ENCODE results near the gene C7orf57.
"Not testable (repeated sequence)": the region's sequence is repeated elsewhere in the genome, so short reads cannot be mapped to it uniquely, and the experiment has no call there.

The C7orf57 gene

DNA sequence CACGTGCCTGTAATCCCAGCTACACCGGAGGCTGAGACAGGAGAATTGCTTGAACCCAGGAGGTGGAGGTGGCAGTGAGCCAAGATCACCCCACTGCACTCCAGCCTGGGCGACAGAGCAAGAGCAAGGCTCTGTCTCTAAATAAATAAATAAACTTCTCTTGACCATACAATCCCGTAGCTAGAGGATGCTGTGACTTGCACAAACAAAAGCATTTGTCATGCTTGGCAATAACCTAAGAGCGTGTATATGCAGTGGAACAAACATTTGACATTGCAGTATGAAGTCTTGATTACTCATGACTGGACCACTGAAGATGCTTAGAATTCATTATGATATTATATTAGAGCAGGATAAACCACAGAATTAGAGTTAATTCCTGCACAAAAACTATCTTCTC is 1.4 kb upstream of the C7orf57 start:
- no peak for DNase-seq (ENCODE audit: low read depth in 4 of 4, low spot score in 1 of 4)

DNA sequence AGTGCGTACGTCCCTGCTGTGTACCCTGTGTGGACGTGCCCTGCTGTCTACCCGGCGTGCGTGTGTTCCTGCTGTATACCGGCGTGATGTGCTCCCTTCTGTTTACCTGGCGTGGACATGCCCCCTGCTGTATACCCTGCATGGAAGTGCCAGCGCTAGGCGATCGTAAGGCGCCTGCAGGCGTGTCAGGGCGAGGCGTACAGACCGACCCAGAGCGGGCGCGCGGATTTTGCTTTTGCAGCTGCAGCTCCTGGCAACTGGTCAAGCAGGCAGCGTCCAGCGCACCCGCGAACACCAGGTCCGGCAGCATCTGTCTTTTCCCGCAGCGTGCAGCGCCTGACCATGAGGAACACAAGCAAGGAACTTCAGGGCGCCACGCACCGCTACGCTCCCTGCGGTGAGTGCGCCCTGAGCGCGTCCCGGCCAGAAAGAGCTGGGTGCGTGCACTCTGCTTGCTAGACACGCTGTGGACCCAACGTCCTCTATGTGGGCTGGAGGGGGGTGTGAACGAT is 680 bp downstream of the C7orf57 start:
- DNase-seq (ENCODE audit: low read depth in 4 of 4, low spot score in 1 of 4) = no peak

DNA sequence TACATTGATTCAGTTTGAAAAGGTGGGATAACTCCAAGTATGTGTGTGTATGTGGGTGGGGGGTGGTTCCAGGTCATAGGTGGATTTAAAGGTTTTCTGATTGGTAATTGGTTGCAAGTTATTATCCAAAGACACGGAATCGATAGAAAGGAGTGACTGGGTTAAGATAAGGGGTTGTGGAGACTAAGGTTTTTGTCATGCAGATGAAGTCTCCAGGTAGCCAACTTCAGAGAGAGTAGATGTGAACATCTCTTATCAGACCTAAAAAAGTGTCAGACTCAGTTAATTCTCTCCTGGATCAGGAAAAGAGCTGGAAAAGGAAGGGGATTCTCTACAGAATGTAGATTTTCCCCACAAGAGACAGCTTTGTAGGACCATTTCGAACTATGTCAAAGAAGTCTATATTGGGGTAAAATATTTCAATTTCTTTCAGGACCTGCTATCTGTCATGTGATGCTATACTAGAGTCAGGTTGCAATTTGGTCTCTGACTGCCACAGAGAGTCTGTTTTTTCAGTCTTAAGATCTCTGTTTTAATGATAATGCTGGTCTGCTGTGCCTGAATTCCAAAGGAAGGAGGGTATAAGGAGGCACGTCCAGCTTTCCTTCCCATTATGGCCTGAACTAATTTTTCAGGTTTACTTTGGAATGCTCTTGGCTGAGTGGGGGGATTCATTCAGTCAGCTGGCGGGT is 3.6 kb downstream of the C7orf57 start:
- no peak for DNase-seq (ENCODE audit: low read depth in 4 of 4, low spot score in 1 of 4)

DNA sequence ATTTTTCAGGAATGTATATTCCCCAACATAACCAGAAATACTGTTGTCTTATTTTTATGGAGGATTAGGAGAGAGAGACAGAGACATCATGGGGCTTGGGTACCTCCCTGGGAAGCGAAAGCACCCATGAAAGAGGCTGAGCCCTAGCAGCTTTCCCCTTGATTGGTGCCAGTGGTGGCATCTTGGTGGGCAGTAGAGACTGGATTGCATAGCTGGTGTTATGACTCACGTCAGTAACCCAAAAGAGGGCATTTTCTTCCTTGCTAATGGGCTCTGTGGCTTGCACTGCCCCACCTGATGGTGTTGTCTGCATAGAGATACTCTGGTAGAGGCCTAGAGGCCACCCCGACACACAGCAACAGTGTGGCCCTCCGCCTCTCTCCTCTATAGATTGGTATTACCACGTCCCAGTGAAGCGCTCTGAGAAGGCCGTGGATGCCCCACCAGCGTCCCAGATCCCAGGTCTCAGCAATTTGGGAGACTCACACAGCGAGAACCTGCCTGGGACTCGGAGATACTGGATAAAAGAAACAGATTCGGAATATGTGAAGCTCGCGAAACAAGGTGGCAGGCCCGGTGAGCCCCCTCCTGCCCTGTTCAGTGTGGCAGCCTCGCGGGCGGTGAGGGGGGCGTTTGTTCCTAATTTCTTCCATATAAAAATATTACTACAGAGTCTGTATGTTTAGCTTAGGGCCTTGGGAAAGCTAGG is 5.8 kb downstream of the C7orf57 start:
- DNase-seq (ENCODE audit: low read depth in 4 of 4, low spot score in 1 of 4) = no peak

DNA sequence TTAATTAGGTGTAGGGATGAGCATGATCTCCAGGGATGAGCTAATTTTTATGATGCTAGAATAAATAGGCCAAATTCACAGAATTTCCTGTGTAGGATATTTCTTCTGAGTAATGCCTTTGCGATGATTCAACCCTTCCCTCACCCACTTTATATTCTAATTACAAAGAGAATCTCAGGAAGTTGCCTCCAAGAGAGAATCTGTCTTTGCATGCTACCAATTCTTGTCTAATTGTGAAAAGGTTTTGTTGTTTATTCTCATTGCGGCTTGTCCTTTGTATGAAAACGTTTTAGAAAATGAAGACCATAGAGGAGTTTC is 6.3 kb downstream of the C7orf57 start:
- no peak for DNase-seq (ENCODE audit: low read depth in 4 of 4, low spot score in 1 of 4)

DNA sequence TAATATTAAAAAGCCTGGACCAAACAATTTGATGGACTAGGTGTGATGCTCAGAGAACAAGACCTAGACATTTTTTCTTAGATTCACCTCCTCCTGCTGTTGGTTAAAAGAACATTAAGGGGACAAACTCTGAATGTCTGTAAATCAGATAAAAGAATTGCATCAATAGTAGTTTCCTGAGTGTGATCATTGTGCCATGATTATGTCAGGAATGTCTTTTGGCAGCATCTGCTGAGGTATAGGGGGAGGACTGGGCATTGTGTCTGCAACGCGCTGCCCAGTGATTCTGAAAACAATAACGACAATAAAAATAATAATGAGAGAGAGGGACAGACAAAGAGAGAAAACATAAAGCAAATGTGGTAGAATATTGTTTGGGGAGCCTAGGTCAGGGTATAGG is 6.9 kb downstream of the C7orf57 start:
- no peak for DNase-seq (ENCODE audit: low read depth in 4 of 4, low spot score in 1 of 4)

DNA sequence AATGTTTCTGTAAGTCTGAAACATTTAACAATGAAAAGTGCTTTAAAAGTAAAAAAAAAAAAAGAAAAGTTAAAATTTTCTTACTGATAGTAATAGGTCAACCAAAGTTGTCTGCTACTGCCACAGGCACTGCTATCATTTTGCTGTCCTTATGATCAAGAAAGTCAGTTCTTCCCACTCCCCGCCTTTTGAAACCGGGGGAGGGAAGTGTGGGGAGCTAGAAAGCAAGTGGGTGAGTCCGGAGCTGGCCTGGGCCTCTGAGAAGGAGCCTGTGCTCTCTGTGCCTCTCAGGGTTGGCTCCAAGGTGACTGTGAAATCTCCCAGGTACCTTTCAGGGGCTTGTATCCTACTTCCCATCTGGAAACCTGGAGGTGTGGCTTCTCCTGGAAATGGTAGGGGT is 7.3 kb downstream of the C7orf57 start:
- DNase-seq (ENCODE audit: low read depth in 4 of 4, low spot score in 1 of 4) = no peak

DNA sequence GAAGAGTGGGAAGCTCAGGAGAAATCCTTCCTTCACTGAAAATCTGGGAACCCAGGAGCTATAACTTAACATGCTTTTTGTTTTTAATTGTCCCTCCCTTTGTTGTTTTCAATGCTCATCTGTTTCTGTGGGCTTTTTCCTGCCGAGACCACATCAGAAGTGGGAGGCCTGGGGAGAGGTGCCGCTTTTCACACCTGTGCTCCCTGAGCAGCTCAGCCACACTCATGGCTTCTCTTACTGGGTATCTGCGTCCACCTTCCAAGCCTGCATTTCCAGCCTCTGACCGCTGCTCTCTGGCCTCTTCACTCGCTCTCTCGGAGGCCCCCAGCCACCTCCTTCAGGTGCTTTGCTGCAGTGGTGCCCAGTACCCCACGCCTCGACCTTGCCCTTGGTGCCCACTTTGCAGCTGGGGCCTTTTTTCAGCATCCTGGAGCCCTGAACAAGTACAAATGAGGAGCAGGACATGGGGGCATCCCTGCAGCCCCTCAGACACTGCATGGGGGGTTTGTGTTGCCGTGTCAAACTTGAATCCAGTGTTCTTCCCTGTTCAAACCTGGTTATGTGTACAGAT is 9.9 kb downstream of the C7orf57 start:
- no peak for DNase-seq (ENCODE audit: low read depth in 4 of 4, low spot score in 1 of 4)

DNA sequence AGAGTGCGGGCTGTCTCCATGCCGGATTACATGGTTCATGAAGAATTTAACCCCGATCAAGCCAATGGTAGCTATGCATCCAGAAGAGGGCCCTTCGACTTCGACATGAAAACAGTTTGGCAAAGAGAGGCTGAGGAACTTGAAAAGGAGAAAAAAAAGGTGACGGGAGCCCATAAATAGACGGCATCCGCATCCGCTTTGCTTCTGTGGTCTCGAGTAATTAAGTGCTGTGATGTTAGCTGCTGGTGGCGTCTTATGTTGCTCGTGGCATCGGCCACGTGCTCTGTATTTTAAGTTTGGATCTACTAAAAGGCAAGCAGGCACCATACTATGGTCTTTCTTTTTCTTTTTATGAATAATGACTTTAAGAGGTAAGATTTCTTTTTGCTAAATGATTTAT is 11.1 kb downstream of the C7orf57 start:
- DNase-seq (ENCODE audit: low read depth in 4 of 4, low spot score in 1 of 4) = no peak

DNA sequence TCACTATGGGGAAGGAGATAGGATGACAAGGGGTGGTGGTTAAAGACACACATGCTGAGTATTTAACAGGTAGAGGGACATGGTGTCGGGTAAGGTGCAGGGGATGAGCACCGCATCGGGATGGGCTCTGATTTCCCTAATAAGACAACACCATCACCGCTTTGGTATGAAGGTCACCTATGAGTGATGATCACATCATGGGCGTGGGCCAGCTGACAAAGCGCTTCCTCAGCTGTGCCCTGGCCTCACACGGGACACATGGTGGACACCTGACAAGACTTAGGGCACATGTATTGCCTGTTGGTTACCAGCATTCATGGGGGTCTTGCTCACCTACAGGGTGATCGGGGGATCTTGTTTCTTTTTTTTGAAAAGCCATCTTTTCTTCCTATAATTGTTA is 12.8 kb downstream of the C7orf57 start:
- no peak for DNase-seq (ENCODE audit: low read depth in 4 of 4, low spot score in 1 of 4)

DNA sequence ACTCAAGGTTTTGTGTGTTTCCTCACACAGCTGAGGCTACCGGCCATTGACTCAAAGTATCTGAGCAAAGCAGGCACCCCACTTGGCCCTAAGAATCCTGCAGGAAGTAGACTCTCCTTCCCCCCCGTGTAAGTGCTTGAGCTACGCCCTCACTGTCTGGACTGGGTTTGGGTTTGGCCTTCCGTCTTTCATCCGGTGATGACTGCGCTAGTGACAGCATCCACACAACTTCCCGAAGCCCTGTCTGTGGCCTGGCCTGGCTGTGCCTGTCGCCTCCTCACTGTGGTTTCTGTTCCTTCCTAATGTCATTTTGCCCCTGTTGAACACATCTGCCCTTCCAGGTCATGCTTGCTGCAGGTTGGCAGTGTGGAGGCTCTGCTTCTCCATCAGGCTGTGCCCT is 14.5 kb downstream of the C7orf57 start:
- no peak for DNase-seq (ENCODE audit: low read depth in 4 of 4, low spot score in 1 of 4)

DNA sequence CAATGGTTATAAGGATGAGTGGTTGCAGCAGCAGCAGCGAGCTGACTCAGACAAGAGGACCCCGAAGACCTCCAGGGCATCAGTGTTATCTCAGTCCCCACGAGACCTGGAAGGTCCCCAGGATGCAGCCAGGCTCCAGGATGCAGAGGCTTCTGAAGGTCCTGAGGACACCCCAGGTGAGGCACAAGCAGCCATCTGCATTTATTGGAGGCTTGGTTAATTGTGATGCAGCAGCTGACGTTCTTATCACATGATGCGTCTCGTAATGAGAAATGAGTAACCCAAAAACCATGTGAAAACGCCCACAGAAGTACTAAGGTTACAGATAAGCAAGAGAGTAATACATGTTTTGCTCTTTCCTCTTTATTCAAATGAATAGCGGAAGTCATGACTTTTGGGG is 17.4 kb downstream of the C7orf57 start:
- DNase-seq (ENCODE audit: low read depth in 4 of 4, low spot score in 1 of 4) = no peak

DNA sequence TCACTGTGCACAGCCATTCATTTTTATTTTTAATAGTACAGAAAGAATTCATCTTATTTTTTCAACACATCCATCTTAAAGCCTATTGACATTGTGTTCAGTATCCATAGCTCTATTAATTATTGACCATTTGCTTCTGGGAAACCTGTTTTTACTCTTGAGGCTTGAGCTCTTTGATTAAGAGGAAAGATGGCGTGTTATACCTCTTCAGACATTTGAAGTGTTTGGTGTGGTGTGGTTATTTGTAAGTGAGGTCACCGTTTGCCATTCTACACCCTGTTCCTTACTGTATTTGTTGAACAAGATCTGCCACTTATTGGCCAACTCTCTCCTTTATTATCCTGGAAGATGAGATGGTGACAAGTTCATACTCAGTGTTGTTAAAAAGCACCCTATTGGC is 18.4 kb downstream of the C7orf57 start:
- no peak for DNase-seq (ENCODE audit: low read depth in 4 of 4, low spot score in 1 of 4)

DNA sequence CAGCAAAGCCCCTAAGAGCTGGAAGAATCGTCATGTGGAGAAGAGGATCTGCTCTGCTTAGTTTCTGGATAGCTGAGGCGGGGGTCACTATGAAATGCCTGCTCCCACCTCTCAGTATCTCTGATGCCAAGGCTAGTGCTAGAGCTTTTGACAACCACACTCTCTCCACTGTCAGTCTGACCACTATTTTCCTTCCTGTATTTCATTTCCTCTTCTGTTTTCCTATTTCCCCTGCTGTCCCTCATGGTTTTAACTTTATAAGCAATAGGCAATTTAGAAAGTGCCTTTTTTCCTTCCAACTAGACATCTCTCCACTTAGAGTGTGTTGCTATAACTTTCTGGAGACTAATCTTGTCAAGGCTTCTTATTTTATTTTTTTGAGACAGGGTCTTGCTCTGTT is 23.6 kb downstream of the C7orf57 start:
- DNase-seq (ENCODE audit: low read depth in 4 of 4, low spot score in 1 of 4) = no peak

DNA sequence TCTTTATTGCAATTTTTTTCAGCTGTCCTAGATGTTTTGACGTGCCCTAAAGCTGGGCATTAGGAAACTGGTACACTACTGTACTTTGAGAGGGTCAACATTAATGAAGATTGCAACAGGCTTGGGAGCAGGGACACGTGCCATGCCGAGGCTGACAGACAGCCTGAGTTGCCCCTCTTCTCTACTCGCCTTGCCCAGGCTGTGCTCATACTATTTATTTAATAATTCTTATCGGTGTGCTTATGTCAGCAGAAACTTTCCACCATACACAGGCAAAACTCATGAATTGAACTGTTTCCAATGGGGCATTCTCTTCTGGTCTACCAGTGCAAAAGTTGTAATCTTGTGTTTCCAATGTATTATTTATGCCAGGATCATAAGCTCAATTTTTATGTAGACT is 24.4 kb downstream of the C7orf57 start:
- no peak for DNase-seq (ENCODE audit: low read depth in 4 of 4, low spot score in 1 of 4)

DNA sequence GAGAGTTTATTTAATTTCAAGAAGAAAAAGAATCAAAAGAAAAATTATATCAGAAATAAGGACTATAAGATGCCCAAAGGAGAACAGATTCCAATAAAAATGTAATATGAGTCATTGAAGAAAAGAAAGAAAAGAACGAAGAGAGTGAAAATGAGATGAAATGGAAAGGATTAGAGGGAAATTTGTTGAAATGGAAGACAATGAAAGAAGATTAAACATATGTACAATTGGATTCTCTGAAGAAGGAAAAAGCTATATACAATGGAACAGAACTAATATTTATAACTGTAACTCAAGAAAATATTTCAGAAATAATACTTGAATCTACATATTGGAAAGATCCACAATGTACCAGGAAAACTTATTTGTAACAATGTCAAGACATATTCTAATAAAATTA is 28.6 kb downstream of the C7orf57 start:
- no peak for DNase-seq (ENCODE audit: low read depth in 4 of 4, low spot score in 1 of 4)

DNA sequence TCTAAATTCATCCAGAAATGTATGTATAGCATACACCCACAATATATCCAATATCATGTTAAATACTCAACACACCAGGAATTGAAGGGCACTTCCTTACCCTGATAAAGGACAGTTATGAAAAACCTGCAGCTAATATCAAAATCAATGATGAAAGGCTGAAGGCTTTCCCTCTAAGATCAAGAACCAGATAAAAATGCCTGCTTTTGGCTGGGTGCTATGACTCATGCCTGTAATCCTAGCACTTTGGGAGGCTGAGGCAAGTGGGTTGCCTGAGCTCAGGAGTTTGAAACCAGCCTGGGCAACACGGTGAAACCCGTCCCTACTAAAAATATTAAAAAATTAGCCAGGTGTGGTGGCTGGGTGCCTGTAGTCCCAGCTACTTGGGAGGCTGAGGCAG is 32.1 kb downstream of the C7orf57 start:
- no peak for DNase-seq (ENCODE audit: low read depth in 4 of 4, low spot score in 1 of 4)

DNA sequence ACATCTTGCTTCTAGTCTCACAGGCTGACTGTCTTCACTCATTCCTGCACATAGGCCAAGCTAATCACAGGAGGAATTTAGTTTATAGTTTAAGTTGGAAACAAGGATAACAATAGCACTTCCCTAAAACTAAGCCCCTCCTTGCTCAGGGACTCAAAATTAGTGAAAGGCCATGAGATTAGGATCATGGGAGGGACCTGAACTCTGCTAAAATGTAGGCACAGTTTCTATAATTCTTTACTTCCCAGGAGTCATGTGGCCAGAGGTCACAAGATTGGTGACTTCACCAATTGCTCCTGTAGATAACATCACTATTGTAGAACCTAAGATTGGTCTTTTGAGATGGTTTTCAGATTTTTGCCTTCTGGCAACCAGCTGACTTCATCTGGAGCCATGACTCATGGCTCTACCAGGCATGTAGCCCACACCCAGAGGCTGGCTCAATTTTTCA is 38.9 kb downstream of the C7orf57 start:
- DNase-seq (ENCODE audit: low read depth in 4 of 4, low spot score in 1 of 4) = no peak

DNA sequence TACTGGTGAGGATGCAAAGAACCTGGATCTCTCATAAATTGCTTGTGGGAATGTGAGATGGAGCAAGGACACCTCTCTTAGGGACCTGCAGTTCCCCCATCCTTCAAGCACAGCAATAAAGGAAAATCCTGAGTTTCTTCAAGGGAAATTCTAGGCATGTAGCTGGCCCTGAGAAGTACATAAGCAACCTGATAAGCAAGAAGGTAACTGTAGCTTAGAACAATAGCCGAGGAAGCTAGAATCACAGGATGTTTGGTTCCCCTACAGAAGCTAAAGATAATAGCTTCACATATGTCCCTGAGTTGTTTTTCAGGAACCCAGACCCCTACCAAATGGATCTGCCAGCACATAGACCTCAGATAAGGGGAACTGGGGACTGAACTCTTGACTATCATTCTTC is 42.1 kb downstream of the C7orf57 start:
- no peak for DNase-seq (ENCODE audit: low read depth in 4 of 4, low spot score in 1 of 4)

DNA sequence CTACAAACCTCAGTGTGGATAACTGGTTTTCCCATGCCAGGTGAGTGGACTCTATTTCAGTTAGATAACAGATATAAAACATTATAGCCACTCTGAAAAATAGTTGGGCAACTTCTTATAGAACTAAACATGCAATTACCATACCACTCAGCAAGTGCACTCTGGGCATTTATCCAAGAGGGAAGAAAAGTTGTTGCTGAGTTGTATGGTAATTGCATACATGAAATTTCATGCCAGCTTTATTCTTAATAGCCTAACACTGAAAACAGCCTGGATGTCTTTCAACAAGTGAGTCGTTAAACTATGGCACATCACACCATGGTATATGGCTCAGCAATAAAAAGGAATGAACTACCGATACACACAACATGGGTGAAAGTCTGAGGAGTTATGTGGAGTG is 43.1 kb downstream of the C7orf57 start:
- no peak for DNase-seq (ENCODE audit: low read depth in 4 of 4, low spot score in 1 of 4)

DNA sequence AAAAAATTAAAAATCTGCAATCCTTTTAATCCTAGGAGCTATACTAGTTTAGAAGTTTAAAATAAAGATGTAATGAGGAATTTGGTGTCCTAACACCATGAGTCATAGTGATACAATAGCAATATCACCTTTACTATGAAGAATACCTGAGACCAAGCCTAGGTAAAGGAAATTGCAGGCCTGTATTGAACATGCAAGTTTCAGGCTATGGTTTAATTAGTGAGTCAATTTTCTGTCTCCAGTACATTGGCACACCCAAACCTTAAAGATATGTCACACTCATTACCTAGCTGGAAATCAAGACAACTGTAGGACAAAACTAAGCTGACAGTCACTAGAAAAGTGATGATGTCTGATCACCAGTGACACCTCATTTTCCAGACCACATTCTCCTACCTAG is 47.0 kb downstream of the C7orf57 start:
- DNase-seq (ENCODE audit: low read depth in 4 of 4, low spot score in 1 of 4) = not testable (repeated sequence)

DNA sequence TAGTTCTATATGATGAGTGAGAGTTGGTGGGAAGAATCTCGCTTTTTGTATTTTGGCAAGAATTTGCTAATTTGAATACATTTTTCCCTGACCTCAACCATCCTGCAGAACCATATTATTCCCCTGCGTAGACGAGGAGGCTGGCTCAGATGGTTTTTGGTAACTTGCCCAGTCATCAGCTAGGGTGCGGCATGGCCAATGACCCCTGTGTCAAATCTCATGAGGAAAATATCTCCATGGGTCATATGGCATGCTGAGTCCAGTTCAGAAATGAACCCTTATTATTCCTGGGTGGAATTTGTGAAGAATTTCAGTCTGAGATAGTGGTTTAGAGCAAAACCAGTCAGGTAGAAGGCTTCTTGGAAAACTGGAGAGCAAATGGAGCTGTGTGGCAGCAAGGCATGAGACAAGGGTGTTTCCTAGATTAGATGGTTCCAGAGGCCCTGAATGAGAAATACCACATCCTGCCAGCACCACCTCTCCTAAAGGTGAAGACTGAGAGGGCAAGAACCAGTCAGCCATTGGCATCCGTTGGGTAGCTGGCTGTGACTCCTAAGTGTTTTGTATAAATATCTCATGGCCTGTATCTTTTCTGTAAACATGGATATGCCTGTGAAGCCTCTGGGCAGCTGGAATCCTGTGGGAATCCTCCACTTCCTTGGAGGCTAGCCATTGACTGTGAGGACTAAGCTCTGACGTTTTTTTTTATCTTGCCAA is 47.9 kb downstream of the C7orf57 start:
- DNase-seq (ENCODE audit: low read depth in 4 of 4, low spot score in 1 of 4) = no peak
